Skeletal muscle tissue (tissue), 4 donors: ENCODE results near the gene CLCN5. TPM values are rescaled to one million over a fixed set of nuclear protein-coding genes. Genes with fewer than 3 reads are reported as not detected.

Experiments
- H3K27ac ChIP-seq: one replicate; pipeline ENCODE4 v1.7.0; 2013; ENCODE audit warnings: mild to moderate bottlenecking, low read depth, low read length, inconsistent platforms
- H3K27me3 ChIP-seq, 3 donors: one replicate each; pipeline ENCODE4 v1.7.0; 2013; ENCODE audit warnings: low read length in 3 of 3; ENCODE audit not compliant: control insufficient read depth in 3 of 3, insufficient read depth in 3 of 3
- H3K36me3 ChIP-seq, 3 donors: one replicate each; pipeline ENCODE4 v1.7.0; 2013; ENCODE audit warnings: low read length in 3 of 3; ENCODE audit not compliant: control insufficient read depth in 3 of 3, insufficient read depth in 3 of 3
- H3K4me1 ChIP-seq, 3 donors: one replicate each; pipeline ENCODE4 v1.7.0; 2013; ENCODE audit warnings: low read length in 3 of 3, mild to moderate bottlenecking in 3 of 3; ENCODE audit not compliant: control insufficient read depth in 3 of 3, insufficient read depth in 3 of 3
- H3K4me3 ChIP-seq, 3 donors: one replicate each; pipeline ENCODE4 v1.7.0; 2013; ENCODE audit warnings: low read length in 3 of 3
- H3K9ac ChIP-seq, 3 donors: one replicate each; pipeline ENCODE4 v1.7.0; 2013; ENCODE audit warnings: low read length in 3 of 3, mild to moderate bottlenecking in 3 of 3, moderate library complexity in 2 of 3, low read depth in 1 of 3
- H3K9me3 ChIP-seq, 3 donors: one replicate each; pipeline ENCODE4 v1.7.0; 2013; ENCODE audit warnings: low read length in 3 of 3; ENCODE audit not compliant: control insufficient read depth in 3 of 3
- total RNA-seq: library from RNA; depleted of rRNA; stranded (reverse); fragments of >200 nt; gene quantifications from one replicate; pipeline ENCODE4 v1.2.3, GENCODE V29; 2014
- donor health status: Osteomylitis.

CLCN5 gene
- total RNA-seq, 1 donor from 2014 or later = 91.3 TPM

- Histone ChIP-seq H3K4me1 (peaks cover 5 to 13% (median 7%) of the 10 kb centered on the region in 3 donors), H3K9me3 (no peaks in the 10 kb centered on the region), H3K4me3 (no peak overlapping the region), H3K27ac (no peak overlapping the region), H3K9ac (no peak overlapping the region), H3K36me3 (no peaks in the 10 kb centered on the region), H3K27me3 (no peaks in the 10 kb centered on the region)
These were observed 70.5 kb downstream of the CLCN5 start for GRCh38 chrX:49992853-49993252.

GRCh38 chrX:49993661-49994060 is 71.3 kb downstream of the CLCN5 start:
- H3K4me1 ChIP-seq = peaks cover 7 to 13% (median 11%) of the 10 kb centered on the region in 3 donors
- no peaks in the 10 kb centered on the region for H3K9me3 ChIP-seq
- no peak overlapping the region for H3K4me3 ChIP-seq
- no peak overlapping the region for H3K9ac ChIP-seq
- H3K27me3 ChIP-seq = no peaks in the 10 kb centered on the region
- H3K27ac ChIP-seq = no peak overlapping the region
- no peaks in the 10 kb centered on the region for H3K36me3 ChIP-seq

- H3K9me3 ChIP-seq = no peaks in the 10 kb centered on the region
- peaks cover 7 to 13% (median 11%) of the 10 kb centered on the region in 3 donors for H3K4me1 ChIP-seq
- no peaks in the 10 kb centered on the region for H3K36me3 ChIP-seq
- H3K4me3 ChIP-seq = no peak overlapping the region
- H3K9ac ChIP-seq = no peak overlapping the region
- peaks cover 0 to 3% (median 0%) of the 10 kb centered on the region in 3 donors for H3K27me3 ChIP-seq
- no peak overlapping the region for H3K27ac ChIP-seq
These were observed 72.8 kb downstream of the CLCN5 start for GRCh38 chrX:49995107-49995731.

- Histone ChIP-seq H3K9ac (no peak overlapping the region), H3K4me1 (peaks cover 7 to 13% (median 11%) of the 10 kb centered on the region in 3 donors), H3K27ac (no peak overlapping the region), H3K27me3 (peaks cover 0 to 3% (median 0%) of the 10 kb centered on the region in 3 donors), H3K9me3 (no peaks in the 10 kb centered on the region), H3K36me3 (no peaks in the 10 kb centered on the region), H3K4me3 (no peak overlapping the region)
These were observed 73.5 kb downstream of the CLCN5 start for GRCh38 chrX:49995795-49996455.

- H3K36me3 ChIP-seq = no peaks in the 10 kb centered on the region
- no peak overlapping the region for H3K27ac ChIP-seq
- no peak overlapping the region for H3K4me3 ChIP-seq
- H3K9me3 ChIP-seq = no peaks in the 10 kb centered on the region
- peaks cover 7 to 13% (median 11%) of the 10 kb centered on the region in 3 donors for H3K4me1 ChIP-seq
- no peak overlapping the region for H3K9ac ChIP-seq
- peaks cover 0 to 3% (median 0%) of the 10 kb centered on the region in 3 donors for H3K27me3 ChIP-seq
These were observed 74.1 kb downstream of the CLCN5 start for GRCh38 chrX:49996474-49996873.

- no peak overlapping the region for H3K4me3 ChIP-seq
- H3K36me3 ChIP-seq = no peaks in the 10 kb centered on the region
- no peaks in the 10 kb centered on the region for H3K9me3 ChIP-seq
- peaks cover 3 to 11% (median 11%) of the 10 kb centered on the region in 3 donors for H3K4me1 ChIP-seq
- H3K9ac ChIP-seq = no peak overlapping the region
- peaks cover 0 to 3% (median 0%) of the 10 kb centered on the region in 3 donors for H3K27me3 ChIP-seq
- H3K27ac ChIP-seq = no peak overlapping the region
These were observed 76.7 kb downstream of the CLCN5 start for GRCh38 chrX:49999087-49999486.

GRCh38 chrX:50000937-50001542 is 78.6 kb downstream of the CLCN5 start:
- Histone ChIP-seq H3K9me3 (no peaks in the 10 kb centered on the region), H3K27me3 (peaks cover 0 to 3% (median 0%) of the 10 kb centered on the region in 3 donors), H3K4me1 (peaks cover 3 to 6% (median 4%) of the 10 kb centered on the region in 3 donors)

GRCh38 chrX:50002067-50002714 is 79.8 kb downstream of the CLCN5 start:
- H3K36me3 ChIP-seq = no peaks in the 10 kb centered on the region
- no peak overlapping the region for H3K9ac ChIP-seq
- H3K4me1 ChIP-seq = peaks cover 0 to 6% (median 3%) of the 10 kb centered on the region in 3 donors
- no peak overlapping the region for H3K27ac ChIP-seq
- H3K4me3 ChIP-seq = no peak overlapping the region
- no peaks in the 10 kb centered on the region for H3K9me3 ChIP-seq
- peaks cover 0 to 3% (median 0%) of the 10 kb centered on the region in 3 donors for H3K27me3 ChIP-seq

More at GRCh38 chrX:50000937-50001542, 78.6 kb downstream of the CLCN5 start:
- H3K27ac ChIP-seq = no peak overlapping the region
- H3K36me3 ChIP-seq = no peaks in the 10 kb centered on the region
- H3K4me3 ChIP-seq = no peak overlapping the region
- no peak overlapping the region for H3K9ac ChIP-seq

- peaks cover 0 to 3% (median 0%) of the 10 kb centered on the region in 3 donors for H3K4me1 ChIP-seq
- H3K9ac ChIP-seq = no peak overlapping the region
- peaks cover 0 to 3% (median 0%) of the 10 kb centered on the region in 3 donors for H3K27me3 ChIP-seq
- no peak overlapping the region for H3K27ac ChIP-seq
- H3K9me3 ChIP-seq = no peaks in the 10 kb centered on the region
- no peak overlapping the region for H3K4me3 ChIP-seq
- H3K36me3 ChIP-seq = no peaks in the 10 kb centered on the region
These were observed 81.1 kb downstream of the CLCN5 start for GRCh38 chrX:50003467-50003866.
